HepG2 (cell line): ENCODE results near the gene CLCN4. TPM values are rescaled to one million over a fixed set of nuclear protein-coding genes. Genes with fewer than 3 reads are reported as not detected.

Experiments used
- ATAC-seq: fragments of 200-7000 bp; cut with Tn5 transposase; 3 replicates; pipeline ENCODE4 v1.9.1; 2020; ENCODE audit warnings: mild to moderate bottlenecking, moderate library complexity
- BruUV-seq: library from RNA; stranded (reverse); fragments of 400-500 nt; replicated peaks from 2 replicates; lab custom pipeline; 2021; lab: Mats Ljungman, UMichigan
- CTCF ChIA-PET: fragments of 300-600 bp; formaldehyde crosslinking; extraction: SDS; loops from one replicate; lab custom pipeline; 2021; ENCODE audit warnings: low total read pairs, inconsistent platforms, low intra/inter-chr PET ratio; lab: Yijun Ruan, JAX
- POLR2A ChIA-PET: fragments of 350-600 bp; sonication (Branson Sonifier 250); formaldehyde crosslinking; loops from one replicate; lab custom pipeline; 2020; ENCODE audit warnings: antibody characterized with exemption, inconsistent platforms; lab: Yijun Ruan, JAX
- DNase-seq: peaks from one replicate; pipeline ENCODE4 v3.0.0-alpha.2; 2015; ENCODE audit warnings: low spot score
- FAIRE-seq: peaks from 3 replicates; lab custom pipeline; 2011; peaks lifted over from hg19 to GRCh38; lab: Jason Lieb, UNC
- H2AFZ ChIP-seq: one replicate; pipeline ENCODE4 v1.6.1; 2011; ENCODE audit warnings: low read length, inconsistent platforms
- H3K27ac ChIP-seq: fragments of 300-600 bp; 3 replicates; pipeline ENCODE4 v1.8.0; 2011; ENCODE audit warnings: mixed run types, mild to moderate bottlenecking, mixed read lengths, low read length, inconsistent platforms; ENCODE audit not compliant: insufficient read depth; ENCODE audit errors: extremely low read length
- H3K27me3 ChIP-seq, 2 experiments: fragments of 200-600 bp in 1 of 2; 2 replicates in 1 of 2; 3 replicates in 1 of 2; pipeline versions ENCODE4 v1.6.0 to v1.8.0; 2011; ENCODE audit warnings: low read length in 2 of 2, mild to moderate bottlenecking in 2 of 2, moderate library complexity in 2 of 2, inconsistent platforms in 1 of 2; ENCODE audit not compliant: insufficient read depth in 2 of 2, control insufficient read depth in 1 of 2
- H3K36me3 ChIP-seq, 2 experiments: fragments of 200-600 bp in 1 of 2; replicated peaks in 1 of 2; 2 replicates in 1 of 2; 3 replicates in 1 of 2; pipeline versions ENCODE4 v1.5.1 to v1.8.0; 2011; ENCODE audit warnings: low read length in 2 of 2, inconsistent platforms in 1 of 2; ENCODE audit not compliant: insufficient read depth in 2 of 2, control insufficient read depth in 1 of 2
- H3K4me1 ChIP-seq: 2 replicates; pipeline ENCODE4 v1.5.1; 2012; ENCODE audit warnings: low read length, inconsistent platforms; ENCODE audit not compliant: insufficient read depth
- H3K4me2 ChIP-seq: 2 replicates; pipeline ENCODE4 v1.6.0; 2011; ENCODE audit warnings: low read depth, low read length, inconsistent platforms
- H3K4me3 ChIP-seq, 3 experiments: fragments of 200-600 bp in 1 of 3; sonication (generic), shearing (Covaris generic) in 1 of 3; replicated peaks in 1 of 3; 2 replicates each; pipeline ENCODE4 v1.5.1; 2011 to 2016; ENCODE audit warnings: low read length in 3 of 3, inconsistent platforms in 2 of 3, low read depth in 2 of 3, mild to moderate bottlenecking in 2 of 3, control low read depth in 1 of 3, mixed read lengths in 1 of 3; ENCODE audit not compliant: insufficient read depth in 1 of 3
- H3K79me2 ChIP-seq: one replicate; pipeline ENCODE4 v1.6.1; 2011; ENCODE audit warnings: low read length, inconsistent platforms; ENCODE audit not compliant: insufficient read depth
- H3K9ac ChIP-seq: 2 replicates; pipeline ENCODE4 v1.6.0; 2011; ENCODE audit warnings: mild to moderate bottlenecking, low read depth, low read length, inconsistent platforms; ENCODE audit not compliant: insufficient read depth
- H3K9me3 ChIP-seq: 2 replicates; pipeline ENCODE4 v1.5.1; 2012; ENCODE audit warnings: mild to moderate bottlenecking, low read length
- H4K20me1 ChIP-seq: 2 replicates; pipeline ENCODE4 v1.6.0; 2011; ENCODE audit warnings: inconsistent platforms, mild to moderate bottlenecking, low read length, moderate library complexity; ENCODE audit not compliant: insufficient read depth
- AGO2 ChIP-seq: fragments of 200-400 bp; formaldehyde crosslinking; optimal IDR thresholded peaks from 2 replicates; pipeline ENCODE3; 2017; ENCODE audit warnings: mild to moderate bottlenecking, low read depth, low read length, moderate library complexity
- HNRNPH1 ChIP-seq: fragments of 200-400 bp; formaldehyde crosslinking; optimal IDR thresholded peaks from 2 replicates; pipeline ENCODE3; 2017; ENCODE audit warnings: mild to moderate bottlenecking, low read depth, low read length
- KDM3A ChIP-seq: IDR thresholded peaks from 2 replicates; pipeline ENCODE4 v1.6.1; 2018; ENCODE audit warnings: low read depth, missing compliant biosample characterization
- MATR3 ChIP-seq: sonication (generic); formaldehyde crosslinking; IDR thresholded peaks from 2 replicates; pipeline ENCODE4 v1.4.0; 2020; ENCODE audit warnings: missing genetic modification reagents
- MTA1 ChIP-seq: sonication (generic); formaldehyde crosslinking; IDR thresholded peaks from 2 replicates; pipeline ENCODE4 v1.4.0; 2020; ENCODE audit warnings: missing genetic modification reagents, mild to moderate bottlenecking, borderline replicate concordance
- NKX3-1 ChIP-seq: sonication (generic); formaldehyde crosslinking; IDR thresholded peaks from 2 replicates; pipeline ENCODE4 v1.5.0; 2020; ENCODE audit warnings: missing genetic modification reagents
- PCBP2 ChIP-seq: fragments of 200-400 bp; formaldehyde crosslinking; optimal IDR thresholded peaks from 2 replicates; pipeline ENCODE3; 2018; ENCODE audit warnings: low read length, low read depth; ENCODE audit not compliant: poor library complexity, severe bottlenecking
- SMAD1 ChIP-seq: sonication (generic); formaldehyde crosslinking; IDR thresholded peaks from 2 replicates; pipeline ENCODE4 v1.4.0; 2020; ENCODE audit warnings: missing genetic modification reagents, low read depth, mild to moderate bottlenecking, borderline replicate concordance
- XBP1 ChIP-seq: sonication (generic); formaldehyde crosslinking; IDR thresholded peaks from 2 replicates; pipeline ENCODE4 v1.5.0; 2020; ENCODE audit warnings: missing genetic modification reagents
- ZNF251 ChIP-seq: sonication (generic); formaldehyde crosslinking; IDR thresholded peaks from 2 replicates; pipeline ENCODE4 v1.9.0; 2021; ENCODE audit warnings: mild to moderate bottlenecking, missing genetic modification reagents
- ZNF547 ChIP-seq: sonication (generic); formaldehyde crosslinking; IDR thresholded peaks from 2 replicates; pipeline ENCODE4 v1.5.1; 2020; ENCODE audit warnings: mild to moderate bottlenecking, missing genetic modification reagents
- WGBS: methylation state at CpG from one replicate; pipeline ENCODE4 v1.1.6; 2017; ENCODE audit warnings: low lambda C conversion rate; 5-methylcytosine and 5-hydroxymethylcytosine counted together
- in situ Hi-C: cut with HindIII; loops from 2 replicates; pipeline ENCODE4 v1.10.0; 2017; ENCODE audit warnings: low pct_unique_long_range_greater_than_20kb; ENCODE audit not compliant: extremely low pct_ligation_motif_present
- intact Hi-C: fragments of 100-400 bp; cut with micrococcal nuclease; formaldehyde crosslinking; loops from one replicate; pipeline ENCODE4 v1.10.0; 2022; ENCODE audit not compliant: unreplicated experiment
- polyA plus RNA-seq, 8 experiments: library from polyadenylated mRNA; depleted of rRNA in 3 of 8; stranded (reverse) in 7 of 8; unstranded in 1 of 8; fragments of >200 nt; fragmentation: Illumina TruSeq in 4 of 8; extraction: Trizol in 4 of 8; gene quantifications; 2 replicates each; pipeline versions ENCODE4 v1.2.1 to v1.2.3, GENCODE V29; 2011 to 2016; ENCODE audit warnings: low read depth in 4 of 8, missing spikeins in 1 of 8, mixed read lengths in 1 of 8; ENCODE audit not compliant: insufficient read depth in 1 of 8
- total RNA-seq, 5 experiments: library from RNA; depleted of rRNA; stranded (reverse); fragments of >200 nt; fragmentation: Illumina TruSeq; extraction: Trizol; gene quantifications; 2 replicates each; pipeline ENCODE4 v1.2.3, GENCODE V29; 2016; ENCODE audit warnings: low read depth in 1 of 5
- TF ChIP-seq, protein P1 (sequence below): sonication (generic); formaldehyde crosslinking; IDR thresholded peaks from 2 replicates; pipeline ENCODE4 v1.8.0; 2022; ENCODE audit warnings: mild to moderate bottlenecking, missing genetic modification reagents

Gene CLCN4
- total and polyA plus RNA-seq, 2 of the 13 experiments (the other 11 are each of a cell fraction or from before 2014, with no cell fraction given), result 1.8 to 2.5 TPM

DNA sequence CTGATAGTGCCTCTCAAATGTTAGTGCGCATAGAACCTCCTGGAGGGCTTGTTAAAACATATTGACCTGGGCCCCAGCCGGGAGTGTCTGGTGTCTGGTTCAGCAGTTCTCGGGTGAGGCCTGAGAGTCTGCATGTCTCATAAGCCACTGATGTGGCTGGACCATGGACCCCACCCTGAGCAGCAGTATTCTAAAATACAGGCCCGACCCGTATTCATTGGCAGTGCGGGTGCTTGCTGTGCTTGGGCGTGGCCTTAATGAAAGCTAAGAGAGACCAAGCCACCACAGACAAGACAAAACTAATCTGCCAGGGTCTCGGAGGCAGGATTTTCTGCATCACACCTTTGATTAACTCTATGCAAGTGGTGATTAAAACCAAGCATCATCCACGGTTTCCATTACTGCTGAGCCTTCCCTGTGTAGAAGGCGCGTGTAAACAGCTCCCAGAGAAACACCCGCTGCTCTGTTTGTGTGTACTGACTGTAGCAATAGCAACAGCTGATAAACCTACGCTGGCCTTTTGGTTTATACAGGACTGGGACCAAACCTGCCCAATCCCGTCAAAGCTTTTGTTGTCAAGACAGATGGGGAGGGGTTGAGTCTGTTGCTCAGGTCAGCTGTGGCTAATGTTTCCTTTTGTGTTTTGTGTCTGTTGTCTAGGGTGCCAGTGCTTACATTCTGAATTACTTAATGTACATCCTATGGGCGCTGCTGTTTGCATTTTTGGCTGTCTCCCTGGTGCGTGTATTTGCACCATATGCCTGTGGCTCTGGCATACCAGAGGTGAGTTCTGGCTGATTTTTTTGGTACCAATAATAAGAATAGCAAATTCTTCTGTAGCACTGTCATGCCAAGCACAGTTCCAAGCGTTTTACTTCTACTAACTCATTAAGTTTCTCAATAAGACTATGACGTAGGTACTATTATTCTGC lies 40.8 kb downstream of the CLCN4 start:
- WGBS, result 96% methylated on average over 6 of the region's 18 CpGs
- Histone ChIP-seq H3K9me3 (no peaks in the 10 kb centered on the region), H2AFZ (no peak overlapping the region), H3K27me3 (no peaks in the 10 kb centered on the region), H4K20me1 (no peaks in the 10 kb centered on the region), H3K4me1 (no peaks in the 10 kb centered on the region), H3K4me2 (no peak overlapping the region), H3K4me3 (no peak overlapping the region), H3K9ac (no peak overlapping the region), H3K27ac (no peak overlapping the region)
- ChIA-PET CTCF (no interaction called here), POLR2A (no interaction called here)
- BruUV-seq, result no TSS peak
- DNase-seq, result no peak
- intact Hi-C loops (no loop called here), in situ Hi-C loops (loop anchor here (10.0 kb wide), 2 partner anchors 137 to 907 kb away; no protein-coding TSS in a partner anchor)
- FAIRE-seq, result no peak
- ATAC-seq, result no peak
- TF ChIP-seq XBP1, result no peak
- no peak for TF ChIP-seq MATR3 (CRISPR knock-in tag)
- TF ChIP-seq, protein P1, sequence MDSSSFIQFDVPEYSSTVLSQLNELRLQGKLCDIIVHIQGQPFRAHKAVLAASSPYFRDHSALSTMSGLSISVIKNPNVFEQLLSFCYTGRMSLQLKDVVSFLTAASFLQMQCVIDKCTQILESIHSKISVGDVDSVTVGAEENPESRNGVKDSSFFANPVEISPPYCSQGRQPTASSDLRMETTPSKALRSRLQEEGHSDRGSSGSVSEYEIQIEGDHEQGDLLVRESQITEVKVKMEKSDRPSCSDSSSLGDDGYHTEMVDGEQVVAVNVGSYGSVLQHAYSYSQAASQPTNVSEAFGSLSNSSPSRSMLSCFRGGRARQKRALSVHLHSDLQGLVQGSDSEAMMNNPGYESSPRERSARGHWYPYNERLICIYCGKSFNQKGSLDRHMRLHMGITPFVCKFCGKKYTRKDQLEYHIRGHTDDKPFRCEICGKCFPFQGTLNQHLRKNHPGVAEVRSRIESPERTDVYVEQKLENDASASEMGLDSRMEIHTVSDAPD, result no peak
- TF ChIP-seq HNRNPH1, result no peak
- no peak for TF ChIP-seq PCBP2
- no peak for TF ChIP-seq ZNF251 (CRISPR knock-in tag)
- TF ChIP-seq MTA1, result no peak
- no peak for TF ChIP-seq ZNF547 (CRISPR knock-in tag)
- no peak for TF ChIP-seq SMAD1 (CRISPR knock-in tag)
- TF ChIP-seq AGO2, result no peak
- no peak for TF ChIP-seq KDM3A (CRISPR knock-in tag)
- no peak for TF ChIP-seq NKX3-1 (CRISPR knock-in tag)
- TF ChIP-seq, all 625 proteins: peak for 0
- no peaks in the 10 kb centered on the region for H3K79me2 ChIP-seq
- no peaks in the 10 kb centered on the region for H3K36me3 ChIP-seq
